Astrocyte (in vitro differentiated cells and primary cell): Measurements from ENCODE around the gene GOLPH3. TPM values are rescaled to one million over a fixed set of nuclear protein-coding genes. Genes with fewer than 3 reads are reported as not detected.
"Not testable (repeated sequence)": the region's sequence is repeated elsewhere in the genome, so short reads cannot be mapped to it uniquely, and the experiment has no call there.

Experiments
- DNase-seq: peaks from one replicate; pipeline ENCODE4 v3.0.0-alpha.2; 2010; ENCODE audit warnings: low read depth
- FAIRE-seq: peaks from 2 replicates; lab custom pipeline; 2011; peaks lifted over from hg19 to GRCh38; lab: Jason Lieb, UNC
- H2AFZ ChIP-seq: 2 replicates; pipeline ENCODE4 v1.6.0; 2012; ENCODE audit warnings: low read depth, low read length, inconsistent platforms
- H3K27ac ChIP-seq: 2 replicates; pipeline ENCODE4 v1.5.1; 2011; ENCODE audit warnings: low read depth, low read length, inconsistent platforms
- H3K27me3 ChIP-seq: 2 replicates; pipeline ENCODE4 v1.6.0; 2011; ENCODE audit warnings: low read length, inconsistent platforms; ENCODE audit not compliant: insufficient read depth
- H3K36me3 ChIP-seq: 2 replicates; pipeline ENCODE4 v1.5.1; 2011; ENCODE audit warnings: low read length, inconsistent platforms; ENCODE audit not compliant: insufficient read depth
- H3K4me1 ChIP-seq: 2 replicates; pipeline ENCODE4 v1.5.1; 2011; ENCODE audit warnings: low read length, inconsistent platforms; ENCODE audit not compliant: insufficient read depth
- H3K4me2 ChIP-seq: 2 replicates; pipeline ENCODE4 v1.6.0; 2012; ENCODE audit warnings: low read length, inconsistent platforms
- H3K4me3 ChIP-seq: 2 replicates; pipeline ENCODE4 v1.5.1; 2011; ENCODE audit warnings: low read depth, mild to moderate bottlenecking, low read length, inconsistent platforms; ENCODE audit not compliant: insufficient read depth
- H3K79me2 ChIP-seq: 2 replicates; pipeline ENCODE4 v1.6.0; 2012; ENCODE audit warnings: mild to moderate bottlenecking, low read length, inconsistent platforms; ENCODE audit not compliant: insufficient read depth
- H3K9ac ChIP-seq: 2 replicates; pipeline ENCODE4 v1.6.0; 2012; ENCODE audit warnings: mild to moderate bottlenecking, low read length, inconsistent platforms
- H3K9me3 ChIP-seq: 2 replicates; pipeline ENCODE4 v1.5.1; 2012; ENCODE audit warnings: low read depth, mild to moderate bottlenecking, low read length, inconsistent platforms; ENCODE audit not compliant: insufficient read depth
- H4K20me1 ChIP-seq: 2 replicates; pipeline ENCODE4 v1.6.0; 2012; ENCODE audit warnings: low read length, inconsistent platforms; ENCODE audit not compliant: insufficient read depth
- H3K27ac Mint-ChIP-seq: one replicate; pipeline ENCODE4 v1.8.0; 2021; ENCODE audit warnings: mild to moderate bottlenecking, mixed read lengths; ENCODE audit not compliant: unreplicated experiment
- H3K27me3 Mint-ChIP-seq: one replicate; pipeline ENCODE4 v1.8.0; 2021; ENCODE audit warnings: low read depth, mixed read lengths; ENCODE audit not compliant: unreplicated experiment
- H3K36me3 Mint-ChIP-seq: one replicate; pipeline ENCODE4 v1.8.0; 2021; ENCODE audit warnings: low read depth, mixed read lengths; ENCODE audit not compliant: unreplicated experiment
- H3K4me1 Mint-ChIP-seq: one replicate; pipeline ENCODE4 v1.8.0; 2021; ENCODE audit warnings: low read depth, mixed read lengths; ENCODE audit not compliant: unreplicated experiment
- H3K4me3 Mint-ChIP-seq: one replicate; pipeline ENCODE4 v1.8.0; 2021; ENCODE audit warnings: mild to moderate bottlenecking, moderate library complexity, mixed read lengths; ENCODE audit not compliant: unreplicated experiment
- H3K9me3 Mint-ChIP-seq: one replicate; pipeline ENCODE4 v1.8.0; 2021; ENCODE audit warnings: mild to moderate bottlenecking, mixed read lengths; ENCODE audit not compliant: unreplicated experiment
- EZH2 ChIP-seq: IDR thresholded peaks from 2 replicates; pipeline ENCODE4 v1.6.1; 2012; ENCODE audit warnings: mild to moderate bottlenecking, low read length, inconsistent platforms; ENCODE audit not compliant: insufficient read depth
- total RNA-seq: library from RNA; stranded (reverse); gene quantifications from 2 replicates; pipeline ENCODE4 v1.2.1, GENCODE V29; 2021
- TF ChIP-seq, protein P1 (sequence below): IDR thresholded peaks from 2 replicates; pipeline ENCODE4 v1.5.1; 2011; ENCODE audit warnings: low read depth, mild to moderate bottlenecking, inconsistent platforms, low read length, moderate library complexity; ENCODE audit not compliant: insufficient read depth

Gene GOLPH3
- total RNA-seq, 1 donor from 2014 or later = 114 TPM

GRCh38 chr5:32123889-32124676 lies 50.0 kb downstream of the GOLPH3 start:
- Mint-ChIP-seq H3K27me3 (no peaks in the 10 kb centered on the region), H3K27ac (no peak overlapping the region), H3K4me3 (no peak overlapping the region), H3K36me3 (peaks cover 20% of the 10 kb centered on the region), H3K4me1 (peaks cover 7% of the 10 kb centered on the region), H3K9me3 (no peaks in the 10 kb centered on the region)
- Histone ChIP-seq H3K4me3 (no peak overlapping the region), H3K4me2 (no peak overlapping the region), H3K36me3 (peaks cover 47% of the 10 kb centered on the region), H2AFZ (no peak overlapping the region), H4K20me1 (peaks cover 63% of the 10 kb centered on the region), H3K4me1 (no peaks in the 10 kb centered on the region), H3K27me3 (no peaks in the 10 kb centered on the region), H3K27ac (no peak overlapping the region), H3K9ac (no peak overlapping the region), H3K79me2 (peaks cover 85% of the 10 kb centered on the region), H3K9me3 (no peaks in the 10 kb centered on the region)
- TF ChIP-seq EZH2 = no peak
- TF ChIP-seq, protein P1, sequence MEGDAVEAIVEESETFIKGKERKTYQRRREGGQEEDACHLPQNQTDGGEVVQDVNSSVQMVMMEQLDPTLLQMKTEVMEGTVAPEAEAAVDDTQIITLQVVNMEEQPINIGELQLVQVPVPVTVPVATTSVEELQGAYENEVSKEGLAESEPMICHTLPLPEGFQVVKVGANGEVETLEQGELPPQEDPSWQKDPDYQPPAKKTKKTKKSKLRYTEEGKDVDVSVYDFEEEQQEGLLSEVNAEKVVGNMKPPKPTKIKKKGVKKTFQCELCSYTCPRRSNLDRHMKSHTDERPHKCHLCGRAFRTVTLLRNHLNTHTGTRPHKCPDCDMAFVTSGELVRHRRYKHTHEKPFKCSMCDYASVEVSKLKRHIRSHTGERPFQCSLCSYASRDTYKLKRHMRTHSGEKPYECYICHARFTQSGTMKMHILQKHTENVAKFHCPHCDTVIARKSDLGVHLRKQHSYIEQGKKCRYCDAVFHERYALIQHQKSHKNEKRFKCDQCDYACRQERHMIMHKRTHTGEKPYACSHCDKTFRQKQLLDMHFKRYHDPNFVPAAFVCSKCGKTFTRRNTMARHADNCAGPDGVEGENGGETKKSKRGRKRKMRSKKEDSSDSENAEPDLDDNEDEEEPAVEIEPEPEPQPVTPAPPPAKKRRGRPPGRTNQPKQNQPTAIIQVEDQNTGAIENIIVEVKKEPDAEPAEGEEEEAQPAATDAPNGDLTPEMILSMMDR = no peak
- FAIRE-seq (no peak), DNase-seq (no peak)

GRCh38 chr5:32123058-32123805 lies 50.9 kb downstream of the GOLPH3 start:
- Histone ChIP-seq H3K9ac (no peak overlapping the region), H4K20me1 (peaks cover 56% of the 10 kb centered on the region), H3K9me3 (no peaks in the 10 kb centered on the region), H3K36me3 (peaks cover 47% of the 10 kb centered on the region), H2AFZ (no peak overlapping the region), H3K27ac (no peak overlapping the region), H3K79me2 (peaks cover 78% of the 10 kb centered on the region), H3K4me1 (no peaks in the 10 kb centered on the region), H3K4me2 (no peak overlapping the region), H3K27me3 (no peaks in the 10 kb centered on the region), H3K4me3 (no peak overlapping the region)
- no peaks in the 10 kb centered on the region for H3K9me3 Mint-ChIP-seq
- FAIRE-seq (no peak), DNase-seq (no peak)
- H3K27me3 Mint-ChIP-seq = no peaks in the 10 kb centered on the region
- H3K4me3 Mint-ChIP-seq = no peak overlapping the region
- no peak for TF ChIP-seq EZH2
- TF ChIP-seq, protein P1 = no peak
- peaks cover 7% of the 10 kb centered on the region for H3K4me1 Mint-ChIP-seq
- H3K27ac Mint-ChIP-seq = no peak overlapping the region
- H3K36me3 Mint-ChIP-seq = peaks cover 18% of the 10 kb centered on the region

GRCh38 chr5:32118922-32119321 lies 55.2 kb downstream of the GOLPH3 start:
- Histone ChIP-seq H3K79me2 (peaks cover 67% of the 10 kb centered on the region), H4K20me1 (peaks cover 55% of the 10 kb centered on the region), H3K36me3 (peaks cover 22% of the 10 kb centered on the region)
- H3K4me1 ChIP-seq, H3K9me3 Mint-ChIP-seq, H3K27ac ChIP-seq, H3K27ac Mint-ChIP-seq, H2AFZ ChIP-seq, H3K4me2 ChIP-seq, H3K4me3 Mint-ChIP-seq, H3K27me3 Mint-ChIP-seq, H3K4me3 ChIP-seq, H3K27me3 ChIP-seq, FAIRE-seq, H3K9ac ChIP-seq, DNase-seq, H3K9me3 ChIP-seq: not testable (repeated sequence)
- H3K36me3 Mint-ChIP-seq = peaks cover 10% of the 10 kb centered on the region
- peaks cover 15% of the 10 kb centered on the region for H3K4me1 Mint-ChIP-seq
